Gastroesophageal sphincter (tissue), 4 donors: Measurements from ENCODE around the gene JPH4. TPM values are rescaled to one million over a fixed set of nuclear protein-coding genes. Genes with fewer than 3 reads are reported as not detected.

ENCODE experiments used
- ATAC-seq: fragments of 150-250 bp; one replicate; pipeline ENCODE4 v1.9.1; 2016; ENCODE audit warnings: mild to moderate bottlenecking, moderate library complexity
- H3K27ac ChIP-seq, 4 donors: fragments of 200-600 bp; sonication (generic) in 3 of 4; 1 replicate in 3 of 4; 2 replicates in 1 of 4; pipeline ENCODE4 v1.5.1; 2016 to 2019
- H3K27me3 ChIP-seq: fragments of 200-600 bp; sonication (generic); one replicate; pipeline ENCODE4 v1.5.1; 2019
- H3K36me3 ChIP-seq, 2 donors: fragments of 200-600 bp; sonication (generic); one replicate each; pipeline ENCODE4 v1.5.1; 2019; ENCODE audit warnings: control low read depth in 1 of 2
- H3K4me1 ChIP-seq, 3 donors: fragments of 200-600 bp; sonication (generic); 1 replicate in 2 of 3; 2 replicates in 1 of 3; pipeline ENCODE4 v1.5.1; 2016 to 2019; ENCODE audit warnings: control low read depth in 2 of 3
- H3K4me3 ChIP-seq, 2 donors: fragments of 200-600 bp; sonication (generic); one replicate each; pipeline ENCODE4 v1.5.1; 2019; ENCODE audit warnings: mild to moderate bottlenecking in 1 of 2, moderate library complexity in 1 of 2
- H3K9me3 ChIP-seq, 3 donors: fragments of 200-600 bp; sonication (generic); one replicate each; pipeline ENCODE4 v1.5.1; 2017 to 2019; ENCODE audit warnings: control low read depth in 2 of 3
- CTCF ChIP-seq, 4 experiments: fragments of 200-600 bp in 2 of 4; fragments of 450-650 bp in 2 of 4; sonication (generic) in 1 of 4; IDR thresholded peaks; one replicate each; pipeline ENCODE4 v1.5.1; 2017 to 2019; ENCODE audit warnings: antibody characterized with exemption in 4 of 4, mild to moderate bottlenecking in 2 of 4, moderate library complexity in 2 of 4
- EP300 ChIP-seq: sonication (generic); formaldehyde crosslinking; IDR thresholded peaks from one replicate; pipeline ENCODE4 v1.6.1; 2017; ENCODE audit warnings: antibody characterized with exemption, mild to moderate bottlenecking
- POLR2A ChIP-seq, 2 donors: fragments of 450-650 bp; IDR thresholded peaks; one replicate each; pipeline ENCODE4 v1.6.1; 2017; ENCODE audit warnings: antibody characterized with exemption in 2 of 2, mild to moderate bottlenecking in 2 of 2, moderate library complexity in 1 of 2
- POLR2AphosphoS5 ChIP-seq: sonication (generic); formaldehyde crosslinking; IDR thresholded peaks from one replicate; pipeline ENCODE4 v1.6.1; 2017; ENCODE audit warnings: antibody characterized with exemption
- WGBS, 2 donors: methylation state at CpG; one replicate each; pipeline ENCODE4 v1.1.5; 2018; ENCODE audit warnings: low coverage in 1 of 2; 5-methylcytosine and 5-hydroxymethylcytosine counted together
- total RNA-seq, 4 donors: library from RNA; depleted of rRNA; stranded (reverse); fragments of >200 nt; gene quantifications; one replicate each; pipeline ENCODE4 v1.1.0, GENCODE V29; 2016

The JPH4 gene
- total RNA-seq, 4 donors from 2014 or later = 0.78 to 2.7 (median 1.5) TPM

- H3K4me3 ChIP-seq = no peak overlapping the region
- H3K27ac ChIP-seq = no peak overlapping the region
- H3K9me3 ChIP-seq = no peaks in the 10 kb centered on the region
- WGBS, 2 donors = 71 to 77% methylated on average over 1 to 5 of the region's 5 CpGs
- no peak for ATAC-seq
- no peaks in the 10 kb centered on the region for H3K27me3 ChIP-seq
- H3K4me1 ChIP-seq = peaks cover 0 to 11% (median 0%) of the 10 kb centered on the region in 3 donors
- H3K36me3 ChIP-seq = no peaks in the 10 kb centered on the region
- TF ChIP-seq CTCF (IDR thresholded peaks at IDR 0.05) (no peak), POLR2A (IDR thresholded peaks at IDR 0.05) (no peak), POLR2AphosphoS5 (no peak), EP300 (no peak)
Measured at GRCh38 chr14:23542261-23542660, 36.3 kb downstream of the JPH4 start.

DNA sequence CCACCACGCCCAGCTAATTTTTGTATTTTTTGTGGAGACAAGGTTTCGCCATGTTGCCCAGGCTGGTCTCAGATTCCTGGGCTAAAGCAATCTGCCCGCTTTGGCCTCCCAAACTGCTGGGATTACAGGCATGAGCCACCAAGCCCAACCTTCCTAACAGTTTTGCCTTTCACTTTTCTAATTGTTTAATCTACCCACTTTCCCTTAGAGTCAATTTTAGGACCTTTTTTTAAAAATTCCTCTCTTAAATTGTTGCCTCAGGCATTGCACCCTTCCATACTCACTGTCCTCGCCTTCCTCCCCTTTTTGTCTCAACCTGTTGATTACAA, 38.5 kb downstream of the JPH4 start:
- Histone ChIP-seq H3K4me3 (no peak overlapping the region), H3K27ac (no peak overlapping the region), H3K4me1 (peaks cover 0 to 10% (median 0%) of the 10 kb centered on the region in 3 donors), H3K9me3 (no peaks in the 10 kb centered on the region), H3K36me3 (peaks cover 0 to 2% of the 10 kb centered on the region in 2 donors), H3K27me3 (no peaks in the 10 kb centered on the region)
- TF ChIP-seq EP300 (no peak), CTCF (IDR thresholded peaks at IDR 0.05) (no peak), POLR2AphosphoS5 (no peak), POLR2A (IDR thresholded peaks at IDR 0.05) (no peak)
- ATAC-seq = no peak
- 82 to 83% methylated on average over 3 to 4 of the region's 4 CpGs for WGBS, 2 donors

GRCh38 chr14:23539248-23540140, 39.1 kb downstream of the JPH4 start:
- Histone ChIP-seq H3K27me3 (no peaks in the 10 kb centered on the region), H3K4me1 (peaks cover 0 to 4% (median 0%) of the 10 kb centered on the region in 3 donors), H3K4me3 (no peak overlapping the region), H3K27ac (no peak overlapping the region), H3K9me3 (no peaks in the 10 kb centered on the region), H3K36me3 (peaks cover 0 to 8% of the 10 kb centered on the region in 2 donors)
- peak in 3 of 4 experiments; percentile 52 to 72 (median 53) for TF ChIP-seq CTCF (IDR thresholded peaks at IDR 0.05)
- no peak for TF ChIP-seq POLR2A (IDR thresholded peaks at IDR 0.05)
- WGBS, 2 donors = 38 to 41% methylated on average over 9 of the region's 10 CpGs
- no peak for ATAC-seq

- TF ChIP-seq POLR2A (IDR thresholded peaks at IDR 0.05) (no peak), POLR2AphosphoS5 (no peak), CTCF (IDR thresholded peaks at IDR 0.05) (no peak), EP300 (no peak)
- Histone ChIP-seq H3K27me3 (no peaks in the 10 kb centered on the region), H3K27ac (no peak overlapping the region), H3K4me1 (peaks cover 0 to 4% (median 0%) of the 10 kb centered on the region in 3 donors), H3K9me3 (no peaks in the 10 kb centered on the region), H3K4me3 (no peak overlapping the region), H3K36me3 (peaks cover 0 to 14% of the 10 kb centered on the region in 2 donors)
- 41% methylated on average over 6 to 7 of the region's 7 CpGs for WGBS, 2 donors
- no peak for ATAC-seq
Measured at GRCh38 chr14:23538785-23539184, 39.8 kb downstream of the JPH4 start.
